GM12873 (cell line): ENCODE results near the gene ZNF273.

Experiments used
- CTCF ChIP-seq: IDR thresholded peaks from 2 replicates; pipeline ENCODE4 v1.5.1; 2012; ENCODE audit warnings: low read depth, mild to moderate bottlenecking, moderate library complexity, low read length, control low read depth; ENCODE audit not compliant: insufficient read depth; ENCODE audit errors: missing control alignments

ZNF273 gene

GRCh38 chr7:64874114-64874513, 29.0 kb upstream of the ZNF273 start:
- TF ChIP-seq CTCF, result no peak

DNA sequence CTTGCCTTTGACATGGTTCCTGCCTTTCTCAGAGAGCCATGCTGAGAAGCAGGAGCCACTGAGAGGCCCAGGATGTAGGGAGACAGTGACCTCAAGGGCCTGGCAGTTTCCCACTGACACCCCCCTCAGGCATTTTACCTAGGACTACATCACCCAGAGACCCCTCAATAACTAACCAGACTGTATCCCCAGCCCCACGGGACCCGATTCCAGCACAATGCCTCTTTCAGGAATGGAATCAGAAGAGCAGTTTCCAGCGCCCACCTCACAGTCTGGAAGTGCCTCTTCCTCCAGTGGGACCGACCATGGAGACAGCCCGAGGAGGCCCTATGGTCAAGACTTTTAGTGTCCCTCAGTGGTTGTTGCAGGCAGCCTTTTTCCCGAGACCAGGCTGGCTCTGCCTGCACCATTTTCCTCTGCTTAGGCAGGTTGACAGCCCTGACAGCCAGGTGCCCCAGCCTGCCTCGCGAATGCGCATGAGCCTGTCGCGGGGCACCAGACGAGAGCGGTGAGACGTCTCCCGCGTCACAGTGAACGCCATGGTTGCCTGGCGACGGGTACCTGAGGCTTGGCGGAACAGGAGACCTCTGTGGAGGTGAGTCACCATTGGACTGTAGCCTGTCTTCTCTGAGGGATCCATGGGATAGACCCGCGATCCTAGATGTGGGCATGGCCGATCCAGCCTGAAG, 28.4 kb upstream of the ZNF273 start:
- TF ChIP-seq CTCF, result no peak

DNA sequence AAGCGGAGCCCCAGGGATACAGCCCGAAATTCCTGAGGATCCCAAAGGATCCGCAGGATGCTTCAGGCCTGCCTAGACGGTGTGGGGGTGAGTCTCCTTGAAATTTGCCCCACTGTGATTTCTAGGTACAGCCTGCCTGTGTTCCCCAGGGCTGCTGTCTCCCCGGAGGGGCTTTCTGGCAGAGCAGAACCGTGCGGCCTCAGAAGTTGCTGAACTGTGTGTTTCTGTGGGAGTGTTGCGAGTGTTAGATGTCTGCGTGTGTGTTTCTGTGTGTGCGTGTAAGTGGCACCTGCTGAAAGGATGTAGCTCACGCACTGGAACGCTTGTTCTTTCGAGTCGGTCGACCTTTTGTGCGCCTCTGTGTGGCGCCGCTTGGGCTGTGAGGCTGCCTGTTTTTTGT, 27.8 kb upstream of the ZNF273 start:
- no peak for TF ChIP-seq CTCF

DNA sequence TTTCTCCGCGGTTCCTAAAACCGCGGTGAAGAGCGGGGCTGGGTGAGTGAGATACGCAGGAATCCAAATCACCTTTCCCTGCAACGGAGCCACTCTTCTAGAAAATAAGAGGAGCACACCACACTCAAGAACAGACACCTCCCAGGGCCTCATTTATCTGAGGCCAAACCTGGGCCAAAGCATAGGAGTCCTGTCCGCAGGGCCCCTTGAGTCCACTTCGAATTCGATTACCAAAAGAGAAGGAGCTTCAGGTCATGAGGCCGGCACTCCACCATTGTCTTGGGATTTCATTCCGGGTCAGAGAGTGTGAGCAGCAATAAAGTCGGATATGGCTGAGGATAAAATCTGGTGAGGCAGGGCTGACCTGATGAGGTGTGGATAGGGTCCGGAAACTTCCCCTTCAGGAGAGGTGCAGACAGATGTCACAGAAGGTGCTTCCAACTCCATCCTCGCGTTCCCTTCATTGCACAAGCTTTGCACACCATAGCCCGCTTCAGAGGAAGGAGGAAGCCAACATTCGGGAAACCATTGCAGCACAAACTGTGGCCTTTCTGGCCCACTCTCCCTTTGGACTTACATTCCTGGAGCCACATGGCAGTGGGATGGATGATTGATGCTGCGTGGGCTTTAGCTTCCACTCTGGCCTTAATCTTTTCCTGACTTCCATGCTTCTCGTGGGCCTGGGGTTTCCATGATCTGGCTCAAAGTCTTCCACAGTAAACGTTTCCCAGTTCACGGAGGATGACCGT, 27.2 kb upstream of the ZNF273 start:
- no peak for TF ChIP-seq CTCF

GRCh38 chr7:64876792-64877713, 26.0 kb upstream of the ZNF273 start:
- no peak for TF ChIP-seq CTCF

- no peak for TF ChIP-seq CTCF
Observed at GRCh38 chr7:64877714-64878610, 25.1 kb upstream of the ZNF273 start.
